GM12878 (cell line): ENCODE data around the gene NSG2.

Experiments used
- CTCF ChIP-seq, 3 experiments: IDR thresholded peaks in 2 of 3; conservative IDR thresholded peaks in 1 of 3; 2 replicates each; pipeline ENCODE4 v1.5.1; 2011; ENCODE audit warnings: low read depth in 3 of 3, low read length in 3 of 3, mild to moderate bottlenecking in 3 of 3, control low read depth in 2 of 3, moderate library complexity in 2 of 3, inconsistent platforms in 1 of 3, mixed read lengths in 1 of 3; ENCODE audit not compliant: control insufficient read depth in 2 of 3, insufficient read depth in 1 of 3; ENCODE audit errors: extremely low read depth in 1 of 3
- KAT2A ChIP-seq: conservative IDR thresholded peaks from 2 replicates; pipeline ENCODE4 v1.6.1; 2011; ENCODE audit warnings: low read depth, low read length; ENCODE audit not compliant: control insufficient read depth
- LARP7 ChIP-seq: fragments of 450-650 bp; IDR thresholded peaks from 2 replicates; pipeline ENCODE4 v1.6.1; 2017; ENCODE audit warnings: mild to moderate bottlenecking
- MXI1 ChIP-seq: fragments of 150-350 bp; IDR thresholded peaks from 2 replicates; pipeline ENCODE4 v1.6.1; 2011; ENCODE audit warnings: low read depth, mild to moderate bottlenecking, inconsistent platforms, low read length, improper control_type of control experiment
- MYC ChIP-seq: IDR thresholded peaks from 2 replicates; pipeline ENCODE4 v1.6.1; 2011; ENCODE audit warnings: mild to moderate bottlenecking, low read length, moderate library complexity, inconsistent platforms; ENCODE audit not compliant: insufficient read depth, insufficient replicate concordance, insufficient read length, severe bottlenecking
- NFIC ChIP-seq: IDR thresholded peaks from 2 replicates; pipeline ENCODE4 v1.6.1; 2012; ENCODE audit warnings: low read depth, mild to moderate bottlenecking, inconsistent platforms, low read length, moderate library complexity
- SMC3 ChIP-seq: IDR thresholded peaks from 2 replicates; pipeline ENCODE4 v1.6.1; 2011; ENCODE audit warnings: low read length, improper control_type of control experiment, borderline replicate concordance

DNA sequence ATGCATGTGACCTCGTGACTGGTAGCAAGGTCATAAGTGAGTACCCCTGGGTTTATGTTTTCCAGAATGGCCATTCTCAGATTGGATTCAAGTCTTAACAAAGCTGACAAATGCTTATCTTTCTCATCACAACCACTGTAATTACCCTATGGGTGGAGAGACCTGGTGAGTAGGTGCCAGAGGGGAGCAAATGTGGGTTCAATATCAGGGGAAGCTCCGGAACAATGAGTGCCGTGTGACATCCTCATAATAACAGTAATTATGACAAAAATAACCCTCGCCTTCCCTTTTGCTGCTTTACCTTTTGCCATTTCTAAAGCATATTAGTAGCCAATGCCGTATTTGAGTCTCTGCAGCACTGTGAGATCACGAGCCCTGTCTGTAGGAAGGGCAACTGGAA is 95.9 kb downstream of the NSG2 start:
- no peak for TF ChIP-seq CTCF (IDR thresholded peaks at IDR 0.05 in 2 of 3, conservative IDR thresholded peaks at IDR 0.05 in 1 of 3; ENCODE audit: control insufficient read depth in 2 of 3, extremely low read depth in 1 of 3, insufficient read depth in 1 of 3, low read depth in 3 of 3, low read length in 3 of 3)
- no peak for TF ChIP-seq NFIC
- TF ChIP-seq MXI1: no peak
- TF ChIP-seq LARP7: no peak
- no peak for TF ChIP-seq KAT2A
- TF ChIP-seq MYC: no peak
- no peak for TF ChIP-seq SMC3
